SKM-1 (cell line): ENCODE data around the gene RXRB.
"Not testable (repeated sequence)": the region's sequence is repeated elsewhere in the genome, so short reads cannot be mapped to it uniquely, and the experiment has no call there.

ENCODE experiments used
- DNase-seq: peaks from one replicate; lab custom pipeline; 2025; ENCODE audit not compliant: unreplicated experiment; lab: John Stamatoyannopoulos, UW

RXRB gene

DNA sequence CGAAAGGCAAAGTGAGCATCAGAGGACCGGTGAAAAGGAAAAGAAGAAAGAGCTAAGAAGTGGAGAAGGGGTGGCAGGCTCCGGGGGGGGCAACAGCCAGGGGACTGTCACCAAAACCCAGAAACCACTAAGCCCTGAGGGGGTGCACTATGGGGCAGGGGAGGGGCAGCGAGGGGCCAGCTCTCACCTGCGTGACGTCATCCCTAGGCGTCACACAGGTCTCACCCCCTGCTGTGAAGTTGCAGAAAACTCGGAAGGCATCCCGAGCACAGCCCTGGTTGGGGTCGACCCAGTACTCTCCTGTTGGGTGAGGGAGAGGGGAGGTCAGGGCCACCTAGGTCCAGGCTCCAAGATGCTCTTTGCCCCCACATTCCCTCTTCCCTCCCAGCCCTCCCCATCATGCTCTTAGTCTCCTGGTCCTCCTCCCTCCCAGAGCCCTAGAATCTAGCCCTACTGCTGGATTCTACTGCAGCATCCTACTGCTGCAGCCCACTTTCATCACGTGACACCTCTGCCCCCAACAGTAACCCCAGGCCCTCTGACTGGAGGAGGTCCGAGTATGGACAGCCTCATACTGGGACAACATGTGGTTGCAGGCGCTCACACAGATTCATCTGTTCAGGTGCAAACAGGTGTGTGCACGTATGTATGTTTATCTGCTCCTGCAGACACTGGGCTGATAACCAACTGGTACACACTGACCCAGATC lies 35.6 kb downstream of the RXRB start:
- DNase-seq: no peak

DNA sequence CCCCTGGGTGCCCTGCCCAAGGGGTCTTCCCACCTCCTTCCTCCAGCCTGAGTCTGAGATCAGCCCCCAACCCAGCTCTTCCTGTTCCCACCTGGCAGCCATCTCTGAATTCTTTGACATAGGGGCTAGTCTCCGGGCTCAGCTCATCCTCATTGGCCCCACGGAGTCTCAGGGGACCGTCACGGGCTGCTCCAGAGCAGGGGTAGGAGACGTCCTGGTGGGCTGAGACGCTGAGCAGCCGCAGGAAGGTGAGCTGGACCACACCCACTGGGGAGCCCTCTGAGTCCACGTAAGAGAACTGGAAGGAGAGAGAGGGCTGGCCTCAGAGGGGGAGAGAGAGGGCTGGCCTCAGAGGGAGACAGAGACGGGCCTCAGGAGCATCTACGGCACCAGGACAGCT lies 36.3 kb downstream of the RXRB start:
- no peak for DNase-seq

DNA sequence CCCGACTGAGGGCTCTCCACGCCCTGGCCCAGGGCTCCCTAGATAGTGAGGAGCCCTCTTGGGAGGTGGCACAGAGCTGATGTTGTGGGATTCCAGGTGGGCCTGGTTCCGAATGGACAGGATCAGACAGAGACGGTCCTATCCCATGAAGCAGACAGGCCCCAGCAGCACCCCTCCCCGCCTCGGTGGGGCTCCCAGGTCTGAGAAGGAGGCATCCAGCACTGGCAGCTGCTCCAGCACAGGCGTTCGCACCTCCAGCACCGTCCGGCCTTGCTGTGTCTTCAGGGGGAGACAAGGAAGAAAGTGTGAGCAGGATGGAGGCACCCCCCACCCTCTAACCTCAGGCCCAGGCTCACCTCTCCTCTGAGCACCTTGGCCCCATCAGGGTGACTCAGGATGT lies 36.9 kb downstream of the RXRB start:
- DNase-seq: no peak

DNA sequence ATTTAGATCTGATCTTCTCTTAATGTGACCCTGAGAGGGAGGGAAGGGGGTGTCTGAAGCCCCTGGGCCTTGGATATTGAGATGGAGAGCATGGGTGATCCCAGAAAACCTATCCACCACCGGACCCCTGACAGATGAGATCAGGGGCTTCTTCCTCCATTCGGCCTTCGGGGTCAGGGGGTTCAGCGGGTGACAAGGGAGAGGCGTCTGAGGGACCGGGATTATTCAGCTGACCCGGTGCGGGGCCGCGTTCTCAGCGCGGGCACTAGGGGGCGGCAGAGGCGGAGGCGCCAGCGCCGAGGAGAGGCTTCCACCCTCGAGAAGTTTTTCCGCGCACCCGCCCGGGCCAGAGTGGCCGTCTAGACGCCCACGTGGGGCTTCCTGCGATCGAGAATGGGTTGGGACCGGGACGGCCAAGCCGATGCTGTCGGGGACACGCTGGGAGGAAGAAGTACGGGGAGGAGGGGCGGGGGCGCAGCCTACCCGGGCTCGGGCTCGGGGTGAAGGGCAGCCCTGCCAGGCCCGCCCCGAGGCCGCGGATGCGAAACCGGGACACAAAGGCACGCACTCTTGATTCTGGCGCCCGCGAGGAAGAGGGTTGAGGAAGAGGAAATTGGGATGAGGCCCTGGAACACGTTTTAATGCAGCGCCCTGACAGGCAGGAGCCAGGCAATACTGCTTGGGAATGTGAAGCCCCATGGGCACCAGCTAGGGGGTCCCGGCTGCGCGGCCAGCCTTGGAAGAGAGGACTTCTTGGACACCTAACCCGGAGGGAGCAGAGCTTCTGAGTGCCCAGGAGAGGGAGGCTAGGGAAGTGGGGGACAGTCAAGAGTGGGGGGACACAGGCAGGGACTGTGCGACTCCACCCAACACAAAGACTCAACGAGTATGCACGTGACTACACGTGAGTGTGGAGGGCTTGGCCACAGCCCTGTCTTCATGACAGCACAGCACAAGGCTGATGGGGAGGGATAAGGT lies 38.8 kb downstream of the RXRB start:
- peak; percentile 65 for DNase-seq

DNA sequence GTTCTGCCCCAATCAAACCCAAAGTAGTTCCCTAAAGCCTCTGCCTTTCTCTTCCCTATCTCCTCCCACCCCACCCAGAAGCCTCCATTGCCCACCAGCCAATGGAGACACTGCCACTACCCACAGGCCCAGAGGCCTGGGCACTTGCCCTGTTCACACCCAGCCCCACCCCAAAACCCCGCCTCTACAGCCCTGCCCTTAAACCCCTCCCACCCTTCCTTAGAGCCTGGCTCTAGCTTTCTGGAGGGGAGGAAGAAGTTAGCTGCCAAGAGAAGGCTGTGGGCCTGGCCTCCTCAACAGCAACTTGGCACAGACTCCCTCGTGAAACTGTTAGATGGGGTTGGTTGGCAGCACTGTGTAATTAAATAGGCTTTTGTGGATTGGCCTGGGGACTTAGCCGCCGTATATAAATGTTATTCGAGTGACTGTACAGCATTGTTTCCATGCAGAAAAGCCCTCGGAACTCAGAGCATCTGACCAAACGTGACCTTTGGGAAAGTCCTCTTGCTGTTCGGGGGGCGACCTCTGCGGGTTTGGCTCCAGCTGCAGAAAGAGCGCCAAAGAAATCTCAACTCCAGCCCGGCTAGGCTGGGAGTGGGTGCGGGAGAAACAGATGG lies 39.6 kb downstream of the RXRB start:
- no peak for DNase-seq

DNA sequence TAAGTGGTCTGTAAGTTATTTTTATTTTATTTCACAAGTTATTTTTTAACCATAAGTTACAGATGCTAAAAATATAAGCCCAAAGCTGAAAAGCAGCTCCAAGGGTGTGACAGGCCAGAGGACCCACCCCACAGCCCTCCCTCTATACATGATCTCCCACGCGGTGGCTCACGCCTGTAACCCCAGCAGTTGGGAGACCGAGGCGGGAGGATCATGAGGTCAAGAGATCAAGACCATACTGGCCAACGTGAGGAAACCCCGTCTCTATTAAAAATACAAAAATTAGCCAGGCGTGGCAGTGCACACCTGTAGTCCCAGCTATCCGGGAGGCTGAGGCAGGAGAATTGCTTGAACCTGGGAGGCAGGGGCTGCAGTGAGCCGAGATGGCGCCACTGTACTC lies 40.4 kb downstream of the RXRB start:
- DNase-seq: no peak

DNA sequence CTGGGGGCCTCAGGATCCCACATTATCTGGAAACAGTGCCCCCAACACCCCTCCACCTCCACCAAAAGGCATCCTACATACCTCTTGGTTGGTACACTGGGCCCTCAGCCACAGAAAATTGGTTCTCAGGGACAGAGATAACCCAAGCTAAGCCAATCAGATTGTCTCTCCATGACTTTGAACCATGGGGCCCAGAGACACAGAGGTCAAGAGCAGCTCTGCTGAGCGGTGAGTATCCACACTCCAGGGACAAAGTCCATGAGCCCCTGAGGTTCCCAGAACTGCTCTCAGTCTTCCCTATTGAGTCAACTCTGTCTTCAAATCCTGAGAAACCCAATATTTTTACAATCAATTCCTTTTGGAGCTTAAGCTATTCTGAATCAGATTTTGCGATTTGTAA lies 43.5 kb downstream of the RXRB start:
- DNase-seq: no peak

DNA sequence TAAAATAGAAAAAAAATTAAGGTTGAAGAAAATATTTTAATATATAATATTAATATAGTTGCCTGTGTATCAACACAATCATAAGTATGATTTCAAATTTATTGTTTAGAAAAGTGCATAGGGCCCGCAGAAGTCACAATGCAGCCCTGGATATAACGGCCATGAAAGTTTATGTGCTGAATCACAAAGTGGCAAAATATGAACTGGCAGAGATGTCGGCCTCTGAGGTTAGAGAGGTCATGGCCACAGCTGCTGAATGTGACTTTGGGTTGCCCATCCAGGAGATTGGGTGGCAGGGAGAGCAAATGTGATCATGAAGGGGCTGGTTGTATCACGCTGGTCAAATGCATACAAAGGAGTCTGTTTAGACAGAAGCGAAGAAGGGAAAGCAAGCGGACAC lies 43.9 kb downstream of the RXRB start:
- DNase-seq: no peak

DNA sequence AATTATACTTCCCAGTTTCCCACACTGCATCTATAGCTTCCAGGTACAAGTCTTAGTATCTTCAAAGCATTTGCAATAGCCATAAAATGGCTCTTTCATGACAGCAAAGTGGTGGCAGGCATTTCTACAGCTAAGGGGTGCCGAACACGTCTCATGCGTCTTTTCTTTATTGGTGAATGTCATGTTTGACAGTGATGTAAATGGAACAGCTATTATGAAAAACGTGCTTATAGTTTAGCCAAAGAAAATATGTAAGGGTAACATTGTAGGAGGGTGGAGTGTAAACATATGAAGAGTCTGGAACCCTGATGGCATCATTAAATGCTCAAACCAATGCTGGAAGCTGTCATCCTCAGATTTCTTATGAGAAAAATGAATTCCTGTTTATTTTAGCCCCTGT lies 46.1 kb downstream of the RXRB start:
- DNase-seq: no peak

DNA sequence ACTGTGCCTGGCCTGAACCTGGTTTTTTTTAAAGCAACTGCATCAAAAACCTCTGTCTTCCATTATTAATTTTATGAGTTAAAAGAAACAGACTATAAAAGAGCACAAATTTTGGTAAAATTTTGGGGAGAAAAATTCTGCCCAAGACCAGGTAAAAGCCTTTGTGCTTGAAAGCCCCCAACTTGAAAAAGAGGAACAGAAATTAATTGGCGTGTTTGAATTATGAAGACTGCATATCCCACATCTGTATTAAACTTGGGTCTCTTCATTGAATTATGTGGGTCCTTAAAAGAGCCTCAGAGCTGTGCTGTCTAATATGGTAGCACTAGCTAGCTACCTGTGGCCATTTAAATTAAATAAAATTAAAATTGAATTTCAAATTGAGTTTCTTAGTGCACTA lies 49.4 kb downstream of the RXRB start:
- DNase-seq: no peak

DNA sequence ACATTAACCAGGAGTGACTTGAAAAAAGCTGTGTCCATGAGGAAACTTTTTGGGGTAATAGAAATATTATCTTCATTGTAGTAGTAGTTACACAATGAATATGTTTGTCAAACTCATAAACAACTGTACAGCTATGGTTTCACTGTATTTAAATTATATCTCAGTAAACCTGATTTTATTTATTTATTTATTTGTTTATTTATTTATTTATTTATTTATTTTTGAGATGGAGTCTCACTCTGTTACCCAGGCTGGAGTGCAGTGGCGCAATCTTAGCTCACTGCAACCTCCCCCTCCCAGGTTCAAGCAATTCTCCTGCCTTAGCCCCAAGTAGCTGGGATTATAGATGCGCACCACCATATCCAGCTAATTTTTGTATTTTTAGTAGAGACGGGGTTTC lies 49.9 kb downstream of the RXRB start:
- not testable (repeated sequence) for DNase-seq

DNA sequence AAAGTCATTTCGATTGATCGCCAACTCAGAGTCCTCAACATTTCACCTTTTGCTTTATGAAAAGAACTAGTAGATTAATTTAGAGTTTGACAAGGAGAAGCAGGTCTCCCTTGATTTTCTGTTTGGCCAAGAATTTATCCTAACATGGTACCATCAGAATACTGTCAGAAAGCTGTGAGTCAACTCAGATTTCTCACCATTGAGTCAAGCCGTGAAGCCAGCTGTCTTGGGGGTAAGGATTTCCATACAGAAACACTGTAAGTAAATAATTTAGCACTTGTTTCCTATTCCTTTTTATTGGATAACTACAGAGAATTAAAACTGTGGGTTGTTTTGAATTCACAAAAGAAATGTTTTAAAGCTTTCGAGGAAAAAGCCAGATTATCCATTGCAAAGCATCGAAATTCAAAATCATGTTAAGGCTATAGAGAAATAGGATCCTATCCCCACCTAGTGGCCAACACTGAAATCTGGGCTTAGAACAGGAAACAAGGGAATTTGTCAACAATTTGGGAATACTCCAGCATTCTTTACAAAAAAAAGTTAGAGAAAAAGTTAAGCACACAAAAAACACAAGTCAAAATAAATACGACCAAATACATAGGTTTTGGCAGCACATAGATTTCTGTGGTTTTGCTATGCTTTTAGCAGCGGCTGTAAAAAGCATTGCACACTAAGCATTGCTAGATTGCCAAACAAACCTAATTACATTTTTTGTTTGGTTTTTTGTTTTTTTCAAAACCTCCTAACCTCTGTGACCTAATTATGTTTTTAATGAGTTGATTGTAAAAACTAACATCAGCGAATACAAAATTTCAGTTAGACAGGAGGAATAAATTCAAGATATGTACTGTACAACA lies 52.4 kb downstream of the RXRB start:
- peak; percentile 60 for DNase-seq

DNA sequence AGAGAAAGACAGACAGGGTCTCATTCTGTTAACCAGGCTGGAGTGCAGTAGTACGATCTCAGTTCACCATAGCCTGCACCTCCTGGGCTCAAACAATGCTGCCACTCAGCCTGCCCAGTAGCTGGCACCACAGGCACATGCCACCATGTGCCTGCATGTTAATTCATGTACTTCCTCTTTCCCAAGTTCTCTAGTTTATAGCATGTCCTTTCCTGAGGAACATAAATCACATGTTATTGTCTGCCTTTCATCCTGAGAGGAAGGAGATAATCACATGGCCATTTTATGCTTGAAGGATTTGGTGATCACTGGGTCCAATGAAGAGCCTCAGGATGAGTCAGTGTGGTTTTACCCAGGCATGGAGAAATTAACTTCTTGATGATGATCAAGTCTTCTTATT lies 56.1 kb downstream of the RXRB start:
- DNase-seq: no peak
